NCI-H2029 (cell line): ENCODE results near the gene RPP14.
"Not testable (repeated sequence)": the region's sequence is repeated elsewhere in the genome, so short reads cannot be mapped to it uniquely, and the experiment has no call there.

Experiments used
- DNase-seq: peaks from one replicate; lab custom pipeline; 2025; lab: John Stamatoyannopoulos, UW

The RPP14 gene

GRCh38 chr3:58305882-58306711 is at the start of gene RPP14, which contains the start of gene HTD2:
Gene RPP14 (plus strand): TSS chr3:58306245. CDS start chr3:58310330, 4,085 bp downstream.
Gene HTD2 (plus strand): TSS chr3:58306520. CDS start chr3:58317614, 11,094 bp downstream.
- peak; percentile 83 for DNase-seq

DNA sequence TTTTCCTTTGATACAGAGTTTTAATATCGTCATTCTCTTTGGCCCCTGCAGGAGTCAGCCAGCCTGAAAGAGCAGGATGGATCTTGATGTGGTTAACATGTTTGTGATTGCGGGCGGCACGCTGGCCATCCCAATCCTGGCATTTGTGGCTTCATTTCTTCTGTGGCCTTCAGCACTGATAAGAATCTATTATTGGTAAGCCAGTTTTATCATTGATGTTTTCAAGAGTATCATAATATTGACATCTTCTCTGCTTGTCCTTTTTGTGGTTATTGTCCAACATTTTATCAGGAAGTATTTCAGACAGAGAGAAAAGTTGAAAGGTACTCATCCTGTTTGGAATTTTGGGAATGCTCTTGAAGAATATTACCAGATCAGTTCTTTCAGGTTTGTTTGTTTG is 49.5 kb upstream of the RPP14 start:
- DNase-seq = no peak

GRCh38 chr3:58258392-58259055 is 47.5 kb upstream of the RPP14 start:
- no peak for DNase-seq

GRCh38 chr3:58260261-58260731 is 45.7 kb upstream of the RPP14 start:
- DNase-seq = no peak

DNA sequence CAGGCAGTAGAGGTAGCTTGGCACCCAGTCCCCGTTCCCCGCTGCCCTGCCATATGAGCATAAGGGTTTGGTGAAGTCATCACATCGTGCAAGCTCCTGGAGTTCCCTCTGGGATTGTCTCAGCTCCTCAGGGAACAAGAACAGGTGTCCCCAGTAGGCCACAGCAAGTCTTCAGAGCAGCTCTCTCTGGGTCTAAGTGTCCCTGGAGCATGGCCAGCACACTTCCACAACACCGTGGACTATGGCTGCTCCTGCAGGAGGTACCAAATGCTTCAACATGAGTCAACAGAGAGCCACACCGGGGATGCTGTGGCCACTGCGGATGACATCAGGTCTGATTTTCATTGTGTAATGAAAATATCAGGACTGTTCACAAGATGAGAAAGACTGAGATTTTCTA is 45.3 kb upstream of the RPP14 start:
- DNase-seq = no peak

- no peak for DNase-seq
Observed at GRCh38 chr3:58261954-58262666, 43.9 kb upstream of the RPP14 start.

GRCh38 chr3:58266577-58266976 is 39.5 kb upstream of the RPP14 start:
- no peak for DNase-seq

GRCh38 chr3:58267543-58267942 is 38.5 kb upstream of the RPP14 start:
- not testable (repeated sequence) for DNase-seq

DNA sequence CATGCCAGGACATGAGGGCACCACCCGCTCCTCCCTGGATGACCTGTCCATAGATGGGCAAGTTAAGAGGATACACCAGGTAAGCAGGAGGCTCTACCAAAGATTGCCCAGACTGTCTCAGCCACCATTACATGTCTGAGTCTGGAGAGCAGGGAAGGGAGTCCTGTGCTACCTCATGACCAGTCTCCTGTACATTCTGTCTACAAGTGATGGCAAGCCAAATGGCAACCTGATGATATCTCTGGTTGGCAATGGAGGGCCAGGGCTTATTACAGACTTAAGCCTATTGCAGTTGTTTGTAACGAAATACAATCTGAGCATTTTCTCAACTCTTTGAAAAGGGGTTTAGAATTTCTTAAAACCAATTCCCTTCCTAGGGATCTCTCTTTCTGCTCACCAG is 36.7 kb upstream of the RPP14 start:
- DNase-seq = no peak

GRCh38 chr3:58270485-58270884 is 35.6 kb upstream of the RPP14 start:
- no peak for DNase-seq

DNA sequence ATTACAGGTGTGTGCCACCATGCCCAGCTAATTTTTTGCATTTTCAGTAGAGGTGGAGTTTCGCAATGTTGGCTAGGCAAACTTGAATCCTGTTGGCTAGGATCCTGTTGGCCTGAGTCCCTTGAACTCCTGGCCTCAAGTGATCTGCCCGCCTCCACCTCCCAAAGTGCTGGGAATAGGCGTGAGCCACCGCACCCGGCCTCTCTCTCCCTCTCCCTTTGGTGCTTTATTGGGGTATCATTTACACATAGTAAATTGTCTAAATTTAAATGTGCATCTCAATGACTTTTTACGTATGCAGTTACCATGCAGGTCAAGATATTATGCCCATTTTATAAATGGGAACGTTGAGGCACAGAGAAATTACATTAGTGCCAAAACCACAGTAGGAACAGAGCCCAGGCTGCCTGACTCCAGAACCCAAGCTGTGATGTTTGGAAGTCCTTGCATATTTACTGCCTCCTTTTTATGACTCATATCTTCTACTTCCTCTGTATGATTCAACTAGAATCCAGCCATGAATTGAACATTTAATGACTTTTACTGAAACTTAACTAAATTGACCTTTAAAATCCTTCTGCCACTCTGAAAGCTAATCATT is 34.0 kb upstream of the RPP14 start:
- no peak for DNase-seq

- no peak for DNase-seq
Observed at GRCh38 chr3:58272891-58273290, 33.2 kb upstream of the RPP14 start.

DNA sequence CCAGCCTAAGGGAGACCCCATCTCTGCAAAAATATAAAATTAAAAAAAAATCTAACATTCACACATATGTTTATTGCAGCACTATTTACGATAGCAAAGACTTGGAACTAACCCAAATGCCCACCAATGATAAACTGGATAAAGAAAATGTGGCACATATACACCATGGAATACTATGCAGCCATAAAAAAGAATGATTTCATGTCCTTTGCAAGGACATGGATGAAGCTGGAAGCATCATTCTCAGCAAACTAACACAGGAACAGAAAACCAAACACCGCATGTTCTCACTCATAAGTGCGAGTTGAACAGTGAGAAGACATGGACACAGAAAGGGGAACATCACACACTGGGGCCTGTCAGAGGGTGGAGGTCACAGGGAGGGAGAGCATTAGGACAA is 32.7 kb upstream of the RPP14 start:
- not testable (repeated sequence) for DNase-seq

DNA sequence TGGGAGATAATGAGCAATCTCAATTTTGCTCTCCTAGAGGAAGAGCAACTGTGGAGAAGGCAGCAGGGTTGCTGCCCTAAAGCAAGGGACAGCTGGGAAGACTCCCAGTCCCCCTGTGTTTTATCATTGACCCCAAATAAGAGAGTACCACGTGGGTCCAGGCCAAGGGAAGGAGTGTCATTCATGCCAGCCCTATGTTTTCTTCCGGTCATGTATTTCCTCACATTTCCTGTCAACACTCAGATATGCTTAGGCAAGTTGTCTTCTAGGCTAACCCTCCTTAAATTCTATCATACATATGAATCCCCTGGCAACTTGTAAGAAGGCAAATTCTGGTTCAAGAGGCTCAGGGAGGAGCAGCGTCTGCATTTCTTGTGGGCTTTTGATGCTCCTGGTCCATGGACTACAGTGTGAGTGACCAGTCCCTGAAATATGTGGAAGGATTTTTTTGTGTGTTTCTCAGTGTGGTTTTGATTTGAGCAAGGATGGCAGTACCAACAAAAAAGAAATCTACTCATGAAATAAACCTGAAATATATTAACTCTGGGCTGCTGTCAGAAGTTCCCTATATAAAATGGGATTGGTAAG is 31.9 kb upstream of the RPP14 start:
- DNase-seq = no peak

- DNase-seq = no peak
Observed at GRCh38 chr3:58281069-58281468, 25.0 kb upstream of the RPP14 start.

DNA sequence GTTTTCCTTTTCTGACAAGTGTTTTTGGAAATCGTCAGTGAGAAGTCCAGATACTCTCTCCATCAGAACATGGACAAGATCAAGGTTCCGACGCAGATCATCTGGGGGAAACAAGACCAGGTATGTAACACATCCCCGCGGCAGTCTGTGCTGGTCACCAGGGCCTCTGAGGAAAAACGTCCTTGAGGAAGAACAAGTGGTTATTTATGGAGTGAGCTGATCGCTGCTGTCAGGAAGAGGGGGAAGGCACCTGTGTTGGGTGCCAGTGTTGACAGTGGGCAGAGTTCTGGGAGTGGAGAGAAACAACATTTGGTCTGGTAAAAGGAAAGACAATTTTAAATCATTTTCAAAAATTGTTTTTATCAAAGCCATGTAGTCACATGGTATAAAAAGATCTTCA is 20.7 kb upstream of the RPP14 start:
- DNase-seq = no peak

DNA sequence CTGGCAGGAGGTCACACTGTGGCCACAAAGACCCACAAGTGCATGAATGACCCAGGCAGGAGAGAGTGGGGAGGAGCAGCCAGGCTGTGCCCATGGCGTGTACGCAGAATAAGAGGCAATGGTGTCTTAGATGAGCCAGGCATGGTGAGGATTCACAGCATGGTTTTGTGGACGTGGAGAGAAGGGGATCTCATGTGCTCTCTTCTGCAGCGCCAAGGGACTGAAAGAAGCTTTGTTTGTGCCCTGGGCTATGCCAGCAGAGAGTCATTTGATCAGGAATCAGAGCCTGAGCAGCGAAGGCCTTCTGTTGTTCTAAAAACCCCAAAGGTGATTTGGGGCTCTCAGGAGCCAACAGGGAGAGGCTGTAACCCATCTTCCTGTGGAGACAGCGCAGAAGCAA is 18.7 kb upstream of the RPP14 start:
- DNase-seq = no peak

DNA sequence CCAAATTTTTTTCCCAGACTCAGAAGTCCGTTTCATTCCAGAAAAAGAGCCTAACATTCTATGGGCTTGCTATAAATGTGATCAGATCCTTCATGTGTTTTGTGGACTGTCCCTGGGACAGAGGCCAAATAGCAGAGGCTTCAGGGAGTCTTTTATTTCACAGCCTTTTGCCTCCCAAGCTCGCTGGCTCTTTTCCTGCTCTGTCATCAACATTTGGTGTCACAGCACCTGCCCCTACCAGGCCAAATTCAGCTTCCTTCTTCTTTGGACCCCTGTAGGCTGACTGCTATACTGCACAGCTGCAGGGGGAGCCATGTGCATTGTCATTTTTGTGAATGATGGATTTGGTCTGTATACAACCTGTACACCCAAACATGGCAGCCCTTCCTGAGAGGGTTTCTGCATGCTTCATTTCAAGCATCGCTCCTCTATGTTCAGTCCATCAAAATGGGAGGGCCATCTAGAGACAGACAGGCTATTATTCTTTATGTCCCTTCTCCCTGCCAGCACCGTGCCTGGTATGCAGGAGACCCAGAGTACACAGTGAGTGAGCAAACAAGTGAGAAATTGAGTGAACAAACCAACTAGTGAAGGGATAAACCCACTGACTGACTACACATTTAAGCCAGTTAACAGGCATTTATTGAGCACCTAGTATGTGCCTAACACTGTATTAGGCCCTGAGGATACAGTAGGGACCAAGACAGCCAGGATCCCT is 17.9 kb upstream of the RPP14 start:
- DNase-seq = no peak

- not testable (repeated sequence) for DNase-seq
Observed at GRCh38 chr3:58288964-58289613, 17.0 kb upstream of the RPP14 start.

DNA sequence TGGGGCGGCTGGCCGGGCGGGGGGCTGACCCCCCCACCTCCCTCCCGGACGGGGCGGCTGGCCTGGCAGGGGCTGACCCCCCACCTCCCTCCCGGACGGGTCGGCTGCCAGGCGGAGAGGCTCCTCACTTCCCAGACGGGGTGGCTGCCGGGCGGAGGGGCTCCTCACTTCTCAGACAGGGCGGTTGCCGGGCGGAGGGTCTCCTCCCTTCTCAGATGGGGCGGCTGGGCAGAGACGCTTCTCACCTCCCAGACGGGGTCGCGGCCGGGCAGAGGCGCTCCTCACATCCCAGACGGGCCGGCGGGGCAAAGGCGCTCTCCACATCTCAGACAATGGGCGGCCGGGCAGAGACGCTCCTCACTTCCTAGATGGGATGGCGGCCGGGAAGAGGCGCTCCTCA is 15.6 kb upstream of the RPP14 start:
- DNase-seq = not testable (repeated sequence)
